Dendritic cell treated with granulocyte-macrophage colony-stimulating factor and Interleukin-4, amounts not matched to agents 40 ng/mL and 50 ng/mL, for 4 days (primary cell): ENCODE results near the gene SAMD4B.
"Not testable (repeated sequence)": the region's sequence is repeated elsewhere in the genome, so short reads cannot be mapped to it uniquely, and the experiment has no call there.

Source experiments
- H3K27ac Mint-ChIP-seq: one replicate; pipeline ENCODE4 v1.8.0; 2022; ENCODE audit warnings: mild to moderate bottlenecking, mixed read lengths
- H3K27me3 Mint-ChIP-seq: one replicate; pipeline ENCODE4 v1.8.0; 2022; ENCODE audit warnings: mild to moderate bottlenecking, mixed read lengths
- H3K36me3 Mint-ChIP-seq: one replicate; pipeline ENCODE4 v1.8.0; 2022; ENCODE audit warnings: low read depth, mixed read lengths
- H3K4me1 Mint-ChIP-seq: one replicate; pipeline ENCODE4 v1.8.0; 2022; ENCODE audit warnings: low read depth, mixed read lengths
- H3K4me3 Mint-ChIP-seq: one replicate; pipeline ENCODE4 v1.8.0; 2022; ENCODE audit warnings: mild to moderate bottlenecking, moderate library complexity, mixed read lengths
- H3K9me3 Mint-ChIP-seq: one replicate; pipeline ENCODE4 v1.8.0; 2022; ENCODE audit warnings: mixed read lengths
- intact Hi-C: fragments of 100-400 bp; cut with micrococcal nuclease; formaldehyde crosslinking; loops from one replicate; pipeline ENCODE4 v1.15.0; 2022

Gene SAMD4B

GRCh38 chr19:39334444-39334976, 7.7 kb upstream of the SAMD4B start:
- no peaks in the 10 kb centered on the region for H3K9me3 Mint-ChIP-seq
- peak overlapping the region; percentile 94 for H3K27ac Mint-ChIP-seq
- peaks cover 66% of the 10 kb centered on the region for H3K4me1 Mint-ChIP-seq
- peak overlapping the region; percentile 96 for H3K4me3 Mint-ChIP-seq
- peaks cover 55% of the 10 kb centered on the region for H3K36me3 Mint-ChIP-seq
- no peaks in the 10 kb centered on the region for H3K27me3 Mint-ChIP-seq
- intact Hi-C loops: no loop called here

GRCh38 chr19:39335168-39335548, 7.1 kb upstream of the SAMD4B start:
- H3K27me3 Mint-ChIP-seq: no peaks in the 10 kb centered on the region
- peak overlapping the region; percentile 94 for H3K27ac Mint-ChIP-seq
- H3K9me3 Mint-ChIP-seq: no peaks in the 10 kb centered on the region
- H3K36me3 Mint-ChIP-seq: peaks cover 48% of the 10 kb centered on the region
- intact Hi-C loops: no loop called here
- H3K4me1 Mint-ChIP-seq: peaks cover 67% of the 10 kb centered on the region
- H3K4me3 Mint-ChIP-seq: peak overlapping the region; percentile 96

GRCh38 chr19:39336483-39336882, 5.7 kb upstream of the SAMD4B start:
- H3K27ac Mint-ChIP-seq: peak overlapping the region; percentile 94
- peaks cover 66% of the 10 kb centered on the region for H3K4me1 Mint-ChIP-seq
- H3K9me3 Mint-ChIP-seq: no peaks in the 10 kb centered on the region
- intact Hi-C loops: no loop called here
- peaks cover 42% of the 10 kb centered on the region for H3K36me3 Mint-ChIP-seq
- H3K4me3 Mint-ChIP-seq: no peak overlapping the region
- H3K27me3 Mint-ChIP-seq: no peaks in the 10 kb centered on the region

- no peaks in the 10 kb centered on the region for H3K9me3 Mint-ChIP-seq
- no peaks in the 10 kb centered on the region for H3K27me3 Mint-ChIP-seq
- peak overlapping the region; percentile 94 for H3K27ac Mint-ChIP-seq
- intact Hi-C loops: loop anchor here (5.0 kb wide), 3 partner anchors 73 to 212 kb away; partner anchors contain the start of genes PAK4, PLEKHG2 and RPS16
- H3K4me3 Mint-ChIP-seq: peak overlapping the region; percentile 95
- H3K4me1 Mint-ChIP-seq: peaks cover 67% of the 10 kb centered on the region
- H3K36me3 Mint-ChIP-seq: peaks cover 41% of the 10 kb centered on the region
Measured at GRCh38 chr19:39339674-39340073, 2.5 kb upstream of the SAMD4B start.

GRCh38 chr19:39340156-39340555, 2.1 kb upstream of the SAMD4B start:
- not testable (repeated sequence) for H3K27me3 Mint-ChIP-seq, H3K9me3 Mint-ChIP-seq
- peak overlapping the region; percentile 95 for H3K4me3 Mint-ChIP-seq
- H3K4me1 Mint-ChIP-seq: peaks cover 67% of the 10 kb centered on the region
- peaks cover 41% of the 10 kb centered on the region for H3K36me3 Mint-ChIP-seq
- H3K27ac Mint-ChIP-seq: peak overlapping the region; percentile 94
- intact Hi-C loops: loop anchor here (5.0 kb wide), 3 partner anchors 72 to 213 kb away; partner anchors contain the start of genes PAK4, PLEKHG2 and RPS16

- intact Hi-C loops: loop anchor here (5.0 kb wide), 3 partner anchors 71 to 214 kb away; partner anchors contain the start of genes PAK4, PLEKHG2 and RPS16
- H3K27ac Mint-ChIP-seq: peak overlapping the region; percentile 94
- no peaks in the 10 kb centered on the region for H3K27me3 Mint-ChIP-seq
- H3K36me3 Mint-ChIP-seq: peaks cover 43% of the 10 kb centered on the region
- peaks cover 76% of the 10 kb centered on the region for H3K4me1 Mint-ChIP-seq
- no peaks in the 10 kb centered on the region for H3K9me3 Mint-ChIP-seq
- H3K4me3 Mint-ChIP-seq: peak overlapping the region; percentile 95
Measured at GRCh38 chr19:39341129-39341718, 997 bp upstream of the SAMD4B start.

- Mint-ChIP-seq H3K4me3 (peak overlapping the region; percentile 91), H3K36me3 (peaks cover 48% of the 10 kb centered on the region), H3K27ac (peak overlapping the region; percentile 92), H3K9me3 (no peaks in the 10 kb centered on the region), H3K4me1 (peaks cover 69% of the 10 kb centered on the region), H3K27me3 (no peaks in the 10 kb centered on the region)
- intact Hi-C loops: loop anchor here (2.0 to 5.0 kb wide), 4 partner anchors 48 to 215 kb away; partner anchors contain the start of genes MED29, PAF1, PAK4 and PLEKHG2
Measured at GRCh38 chr19:39342647-39343305, 555 bp downstream of the SAMD4B start.

- no peaks in the 10 kb centered on the region for H3K9me3 Mint-ChIP-seq
- H3K4me1 Mint-ChIP-seq: peaks cover 65% of the 10 kb centered on the region
- intact Hi-C loops: no loop called here
- H3K4me3 Mint-ChIP-seq: no peak overlapping the region
- H3K27ac Mint-ChIP-seq: peak overlapping the region; percentile 92
- H3K36me3 Mint-ChIP-seq: peaks cover 69% of the 10 kb centered on the region
- H3K27me3 Mint-ChIP-seq: no peaks in the 10 kb centered on the region
Measured at GRCh38 chr19:39345956-39346355, 3.7 kb downstream of the SAMD4B start.

- peak overlapping the region; percentile 15 for H3K27ac Mint-ChIP-seq
Measured at GRCh38 chr19:39347332-39348164, 5.3 kb downstream of the SAMD4B start.

GRCh38 chr19:39349326-39349725, 7.1 kb downstream of the SAMD4B start:
- H3K27ac Mint-ChIP-seq: peak overlapping the region; percentile 14
- no peaks in the 10 kb centered on the region for H3K27me3 Mint-ChIP-seq
- H3K9me3 Mint-ChIP-seq: no peaks in the 10 kb centered on the region
- H3K4me1 Mint-ChIP-seq: peaks cover 55% of the 10 kb centered on the region
- H3K4me3 Mint-ChIP-seq: no peak overlapping the region
- peaks cover 74% of the 10 kb centered on the region for H3K36me3 Mint-ChIP-seq
- intact Hi-C loops: no loop called here

More at GRCh38 chr19:39347332-39348164, 5.3 kb downstream of the SAMD4B start:
- no peaks in the 10 kb centered on the region for H3K9me3 Mint-ChIP-seq
- H3K27me3 Mint-ChIP-seq: no peaks in the 10 kb centered on the region
- H3K36me3 Mint-ChIP-seq: peaks cover 74% of the 10 kb centered on the region
- peaks cover 70% of the 10 kb centered on the region for H3K4me1 Mint-ChIP-seq
- intact Hi-C loops: no loop called here
- no peak overlapping the region for H3K4me3 Mint-ChIP-seq

- no peak overlapping the region for H3K4me3 Mint-ChIP-seq
- H3K36me3 Mint-ChIP-seq: peaks cover 74% of the 10 kb centered on the region
- H3K27ac Mint-ChIP-seq: no peak overlapping the region
- H3K9me3 Mint-ChIP-seq: no peaks in the 10 kb centered on the region
- intact Hi-C loops: no loop called here
- no peaks in the 10 kb centered on the region for H3K27me3 Mint-ChIP-seq
- peaks cover 47% of the 10 kb centered on the region for H3K4me1 Mint-ChIP-seq
Measured at GRCh38 chr19:39350156-39350555, 7.9 kb downstream of the SAMD4B start.

- Mint-ChIP-seq H3K27ac (peak overlapping the region; percentile 38), H3K4me3 (no peak overlapping the region), H3K27me3 (no peaks in the 10 kb centered on the region), H3K36me3 (peaks cover 80% of the 10 kb centered on the region), H3K9me3 (no peaks in the 10 kb centered on the region), H3K4me1 (peaks cover 44% of the 10 kb centered on the region)
- intact Hi-C loops: no loop called here
Measured at GRCh38 chr19:39351537-39352064, 9.4 kb downstream of the SAMD4B start.

- peaks cover 85% of the 10 kb centered on the region for H3K36me3 Mint-ChIP-seq
- H3K27ac Mint-ChIP-seq: no peak overlapping the region
- H3K27me3 Mint-ChIP-seq: no peaks in the 10 kb centered on the region
- intact Hi-C loops: no loop called here
- no peaks in the 10 kb centered on the region for H3K9me3 Mint-ChIP-seq
- H3K4me1 Mint-ChIP-seq: peaks cover 39% of the 10 kb centered on the region
- H3K4me3 Mint-ChIP-seq: no peak overlapping the region
Measured at GRCh38 chr19:39352381-39353255, 10.4 kb downstream of the SAMD4B start.
